NCI-H1417 (cell line): ENCODE data around the gene GREM2.

ENCODE experiments used
- DNase-seq, 3 experiments: peaks; one replicate each; lab custom pipeline; 2025; lab: John Stamatoyannopoulos, UW

The GREM2 gene

DNA sequence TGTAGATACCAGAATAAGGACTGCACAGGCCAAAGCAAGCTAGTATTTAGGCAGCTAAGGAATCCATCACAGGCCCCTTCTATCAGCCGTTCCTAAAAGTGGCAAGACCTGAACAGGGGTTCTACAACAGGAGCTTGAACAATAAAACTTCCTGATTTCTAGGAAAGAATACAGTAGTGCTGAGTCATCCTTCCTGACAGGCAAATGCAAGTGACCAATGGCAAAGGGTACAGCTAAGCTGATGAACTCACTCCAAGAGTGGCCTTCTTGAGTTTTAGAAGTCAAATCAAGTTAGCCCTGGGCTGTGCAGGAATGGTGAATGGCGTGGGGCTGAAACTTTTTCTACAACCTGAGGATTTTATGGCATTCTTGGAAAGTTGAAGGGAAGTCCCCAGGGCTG is 112.9 kb downstream of the GREM2 start:
- DNase-seq = no peak

GRCh38 chr1:240498335-240498734 is 113.6 kb downstream of the GREM2 start:
- DNase-seq = no peak

DNA sequence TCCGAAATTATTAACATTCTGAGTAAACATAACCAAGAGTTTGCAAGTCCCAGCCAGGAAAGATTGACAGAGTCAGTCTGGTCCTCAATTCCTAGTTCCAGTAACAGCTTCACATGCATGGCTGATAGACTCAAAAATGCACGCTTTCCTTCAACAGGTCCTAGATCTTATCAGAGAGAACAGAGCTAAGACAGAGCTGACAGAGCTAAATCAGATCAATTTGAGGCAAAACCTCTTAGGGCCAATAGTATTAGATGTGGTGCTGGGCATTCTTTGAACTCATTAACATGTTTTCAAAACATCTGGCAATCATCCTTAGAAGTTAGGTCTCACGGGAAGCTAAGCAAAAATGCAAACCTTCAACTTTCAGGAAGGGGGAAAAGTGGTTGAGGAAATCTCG is 114.0 kb downstream of the GREM2 start:
- no peak for DNase-seq

DNA sequence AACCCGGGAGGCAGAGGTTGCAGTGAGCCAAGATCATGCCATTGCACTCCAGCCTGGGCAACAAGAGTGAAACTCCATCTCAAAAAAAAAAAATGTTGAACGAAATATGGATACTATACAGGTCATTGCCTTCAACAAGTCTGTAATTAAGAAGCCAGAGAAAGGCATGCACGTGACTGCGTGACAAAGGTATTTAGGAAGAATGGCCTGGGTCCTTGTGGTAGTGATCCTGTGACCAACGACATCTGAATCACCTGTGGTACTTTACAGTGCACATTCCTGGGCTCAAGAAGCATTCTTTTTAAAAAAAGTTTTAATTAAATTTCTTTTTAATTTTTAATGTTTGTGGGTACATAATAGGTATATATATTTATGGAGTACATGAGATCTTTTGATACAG is 115.0 kb downstream of the GREM2 start:
- DNase-seq = no peak

- no peak for DNase-seq
Measured at GRCh38 chr1:240496356-240496755, 115.6 kb downstream of the GREM2 start.

DNA sequence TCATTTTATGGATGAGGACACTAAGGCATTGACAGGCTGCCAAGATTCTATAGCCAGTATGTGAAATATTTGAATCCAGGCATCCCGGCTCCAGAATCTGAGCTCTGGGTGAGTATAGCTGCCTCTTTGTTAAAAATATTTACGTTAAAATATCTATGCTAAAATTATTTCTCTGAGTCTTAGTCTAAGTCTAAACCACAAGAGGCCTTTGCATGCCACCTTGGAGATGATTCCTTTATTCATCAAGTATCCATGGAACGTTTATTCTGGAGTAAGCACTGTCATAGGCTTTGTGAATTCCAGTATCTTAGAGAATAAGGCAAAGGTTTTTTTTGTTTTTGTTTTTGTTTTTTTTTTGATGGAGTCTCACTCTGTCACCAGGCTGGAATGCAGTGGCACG is 116.4 kb downstream of the GREM2 start:
- no peak for DNase-seq

- no peak for DNase-seq
Measured at GRCh38 chr1:240492832-240493440, 119.0 kb downstream of the GREM2 start.

GRCh38 chr1:240491796-240492195 is 120.2 kb downstream of the GREM2 start:
- DNase-seq = no peak

- DNase-seq = no peak
Measured at GRCh38 chr1:240491156-240491555, 120.8 kb downstream of the GREM2 start.

GRCh38 chr1:240487493-240487892 is 124.5 kb downstream of the GREM2 start:
- DNase-seq = no peak

GRCh38 chr1:240486611-240487010 is 125.3 kb downstream of the GREM2 start:
- DNase-seq = no peak

DNA sequence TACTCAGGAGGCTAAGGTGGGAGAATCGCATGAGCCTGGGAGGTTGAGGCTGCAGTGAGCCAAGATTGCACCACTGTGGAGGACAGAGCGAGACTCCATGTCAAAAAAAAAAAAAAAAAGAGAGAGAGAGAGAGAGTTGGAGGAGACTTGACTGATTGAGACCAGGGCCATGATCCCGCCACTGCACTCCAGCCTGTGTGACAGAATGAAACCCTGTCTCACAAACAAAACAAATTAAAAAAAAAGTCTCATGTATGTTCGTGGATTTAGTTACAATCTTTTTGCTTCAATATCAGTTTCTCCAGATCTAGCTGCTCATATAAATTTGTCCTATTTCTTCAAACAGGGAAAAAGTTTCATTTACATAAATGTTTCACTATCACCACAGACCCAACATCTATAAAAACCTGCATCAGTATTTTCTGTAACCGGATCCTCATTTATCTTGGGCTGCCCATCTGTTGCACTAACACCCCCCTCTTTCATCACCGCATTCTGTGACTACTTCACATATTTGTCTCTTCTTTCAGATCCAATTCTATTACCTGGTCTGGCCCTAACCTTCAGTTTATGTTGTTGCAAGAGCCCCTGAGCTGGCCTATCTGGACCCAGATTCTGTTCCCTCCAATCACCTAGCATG is 127.0 kb downstream of the GREM2 start:
- DNase-seq = no peak

DNA sequence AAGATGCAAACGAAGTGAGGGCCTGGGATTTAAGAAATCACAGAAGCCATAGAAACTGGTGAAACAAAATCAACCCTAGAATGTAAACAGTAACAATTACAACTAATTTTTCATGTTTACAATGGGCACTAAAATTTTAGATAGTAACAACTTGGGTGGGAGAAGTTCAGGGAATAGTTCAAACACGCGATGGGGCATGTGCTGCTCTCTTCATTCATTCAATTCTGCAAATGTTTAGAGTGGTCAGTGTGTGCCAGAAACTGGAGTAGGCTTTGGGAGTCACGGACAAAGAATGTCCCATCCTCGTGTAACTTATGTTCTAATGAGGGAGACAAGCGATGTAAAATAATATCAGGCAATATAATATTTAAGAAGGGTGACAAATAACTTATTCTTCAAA is 133.4 kb downstream of the GREM2 start:
- no peak for DNase-seq

GRCh38 chr1:240475832-240476231 is 136.1 kb downstream of the GREM2 start:
- DNase-seq = no peak

GRCh38 chr1:240474133-240474614 is 137.8 kb downstream of the GREM2 start:
- DNase-seq = no peak

- no peak for DNase-seq
Measured at GRCh38 chr1:240468656-240469055, 143.3 kb downstream of the GREM2 start.

GRCh38 chr1:240467895-240468294 is 144.1 kb downstream of the GREM2 start:
- DNase-seq = no peak

DNA sequence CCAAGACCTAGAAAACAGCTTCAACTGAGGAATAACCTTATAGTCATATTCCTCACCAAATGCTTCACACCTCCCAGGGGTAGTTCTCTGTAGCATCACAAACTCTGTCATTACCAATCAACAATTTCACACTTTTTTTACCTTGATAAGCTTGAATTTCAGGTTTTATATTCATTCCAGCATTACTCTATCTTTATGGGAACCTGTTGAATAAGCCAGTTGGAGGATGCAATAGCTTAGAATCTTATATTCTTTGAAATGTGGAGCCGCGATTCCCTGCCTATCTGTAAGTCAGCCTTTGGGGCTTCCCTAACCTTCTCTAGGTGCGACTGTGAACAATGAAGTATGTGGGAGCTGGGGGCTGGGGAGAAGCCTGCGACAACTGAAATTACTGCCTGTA is 145.4 kb downstream of the GREM2 start:
- DNase-seq = no peak

DNA sequence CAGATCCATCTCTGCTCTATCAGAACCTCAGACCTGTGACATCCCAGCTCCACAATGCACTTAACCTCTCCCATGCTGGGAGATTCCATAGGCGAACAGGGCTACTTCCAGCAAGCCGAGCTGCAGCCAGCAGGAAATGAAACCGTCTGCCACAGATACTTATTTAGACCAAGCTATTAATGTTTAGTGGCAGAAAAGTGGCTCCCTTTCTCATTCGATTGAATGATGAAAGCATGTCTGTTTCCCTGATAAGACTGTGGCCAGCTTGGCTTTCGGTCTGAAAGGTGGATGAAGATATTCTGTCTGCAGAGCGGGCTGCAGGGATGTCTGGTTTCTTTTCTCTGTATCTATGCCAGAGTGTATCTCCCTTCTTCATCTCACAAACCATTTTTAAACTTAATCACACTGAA is 146.4 kb downstream of the GREM2 start:
- no peak for DNase-seq

- DNase-seq = no peak
Measured at GRCh38 chr1:240464099-240464498, 147.9 kb downstream of the GREM2 start.

- no peak for DNase-seq
Measured at GRCh38 chr1:240462766-240463395, 149.1 kb downstream of the GREM2 start.

- no peak for DNase-seq
Measured at GRCh38 chr1:240462277-240462676, 149.7 kb downstream of the GREM2 start.

GRCh38 chr1:240457203-240457602 is 154.8 kb downstream of the GREM2 start:
- DNase-seq = no peak
